Epithelial cell of prostate (primary cell): Measurements from ENCODE around the gene CDK4.

ENCODE experiments used
- DNase-seq: peaks from one replicate; pipeline ENCODE4 v3.0.0-alpha.2; 2011; ENCODE audit warnings: low read depth, low spot score
- H3K27ac ChIP-seq: fragments of 450-650 bp; 2 replicates; pipeline ENCODE4 v1.5.1; 2017; ENCODE audit warnings: mild to moderate bottlenecking

CDK4 gene

DNA sequence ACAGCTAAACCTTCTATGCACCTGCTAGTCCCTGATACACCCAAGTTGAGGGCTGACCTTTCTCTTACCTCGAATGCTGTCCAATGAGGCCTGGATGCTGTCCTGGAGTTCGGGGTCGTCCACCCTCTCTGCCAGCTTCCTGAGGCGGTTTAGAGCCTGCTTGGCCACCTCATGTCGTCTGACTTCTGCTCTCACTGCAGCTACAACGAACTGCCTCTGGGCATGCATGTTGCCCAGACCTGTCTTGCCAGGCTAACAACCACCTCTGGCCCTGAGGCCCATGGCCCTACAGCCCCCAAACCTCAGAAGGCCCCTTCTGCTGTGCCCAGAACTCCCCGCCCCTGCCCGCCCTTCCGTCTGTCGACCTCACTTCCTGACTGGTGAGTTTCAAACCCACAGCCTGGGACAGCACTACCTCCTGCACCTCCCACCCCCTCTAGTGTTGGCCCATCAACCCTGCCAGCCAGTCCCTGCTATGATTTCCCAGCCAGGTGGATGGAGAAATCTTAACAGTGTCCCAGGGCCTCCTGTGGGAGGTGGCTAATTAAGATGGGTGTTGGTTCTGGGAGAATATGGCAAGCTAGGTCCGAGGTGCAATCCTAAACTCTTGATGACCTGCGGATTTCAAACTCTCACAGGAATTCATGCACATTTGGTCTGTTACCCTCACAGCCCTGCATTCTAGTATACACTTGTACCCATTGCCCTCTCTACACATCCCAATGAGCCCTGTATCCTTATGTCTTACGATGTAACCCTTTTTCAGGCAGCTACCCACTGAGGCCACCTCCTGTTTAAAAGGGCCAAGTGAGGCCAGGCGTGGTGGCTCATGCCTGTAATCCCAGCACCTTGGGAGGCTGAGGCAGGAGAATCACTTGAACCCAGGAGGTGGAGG, 10.0 kb downstream of the CDK4 start:
- no peak overlapping the region for H3K27ac ChIP-seq
- no peak for DNase-seq

GRCh38 chr12:57741413-57741789, 10.7 kb downstream of the CDK4 start:
- H3K27ac ChIP-seq = no peak overlapping the region
- no peak for DNase-seq

DNA sequence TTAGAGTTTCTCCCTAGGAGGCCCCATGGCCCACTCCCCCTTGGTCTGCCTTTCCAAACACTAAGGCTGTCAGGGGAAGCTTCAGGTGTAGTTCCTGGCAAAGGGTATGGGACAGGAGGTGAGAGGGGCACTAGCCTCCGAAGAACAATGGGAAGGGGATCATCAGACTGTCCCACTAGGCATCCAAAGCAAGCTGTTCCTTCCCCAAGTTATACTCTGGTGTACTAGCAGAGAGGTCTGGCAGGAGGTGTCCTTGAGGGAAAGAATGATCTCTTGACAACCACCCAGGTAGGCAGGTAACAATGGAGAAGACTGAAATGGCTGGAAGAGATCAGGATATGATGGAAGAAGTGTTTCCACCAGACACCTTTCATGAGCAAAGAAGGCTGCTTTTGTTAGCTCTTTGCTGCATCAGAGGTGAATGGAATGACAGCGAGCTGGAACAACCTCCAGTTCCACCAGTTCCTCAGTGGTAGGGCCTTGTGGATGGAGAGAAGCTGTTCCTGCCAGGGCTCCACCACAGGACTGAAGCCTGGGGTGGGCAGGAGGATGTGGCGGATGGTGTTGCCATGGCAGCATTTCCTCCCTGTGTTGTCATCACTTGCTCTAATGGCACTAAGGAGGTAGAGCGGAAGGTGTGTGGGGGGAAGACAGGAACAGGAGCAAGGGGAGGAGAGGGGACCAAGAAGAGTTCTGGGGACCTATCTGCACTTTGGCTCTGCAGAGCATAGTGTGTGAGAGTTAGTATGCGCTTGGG, 11.3 kb downstream of the CDK4 start:
- H3K27ac ChIP-seq = no peak overlapping the region
- no peak for DNase-seq

GRCh38 chr12:57739914-57740538, 12.1 kb downstream of the CDK4 start:
- DNase-seq = no peak
- no peak overlapping the region for H3K27ac ChIP-seq

GRCh38 chr12:57739387-57739786, 12.7 kb downstream of the CDK4 start:
- H3K27ac ChIP-seq = no peak overlapping the region
- no peak for DNase-seq

DNA sequence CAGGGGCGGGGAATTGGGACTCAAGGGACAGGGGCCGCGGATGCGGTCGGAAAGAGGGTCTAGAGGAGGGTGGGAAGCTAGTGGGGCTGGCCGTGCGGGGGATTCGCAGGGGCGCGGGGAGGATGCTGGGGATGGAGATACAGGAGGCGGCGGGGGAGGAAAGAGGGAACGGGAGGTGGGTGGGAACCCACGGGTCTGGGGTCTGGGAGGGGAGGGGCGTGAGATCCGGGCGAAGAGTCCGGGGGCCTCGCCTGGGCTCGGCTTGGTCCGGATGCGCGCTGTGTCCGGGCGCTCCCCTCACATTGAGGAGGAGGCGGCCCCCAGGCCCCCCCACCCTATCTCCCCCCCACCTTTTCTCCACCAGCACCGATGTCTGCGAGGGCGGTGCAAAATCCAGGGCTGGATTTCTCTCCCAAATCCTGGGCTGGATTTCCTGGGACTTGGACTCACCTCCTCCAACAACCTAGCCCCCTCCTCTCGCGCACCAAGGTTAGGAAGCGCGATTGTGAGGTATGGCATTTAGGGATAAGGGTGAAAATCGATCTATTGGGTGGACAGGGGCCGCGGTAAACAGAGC, 13.4 kb downstream of the CDK4 start, which contains the start of gene AGAP2:
Gene AGAP2, minus strand, starts transcription at position 82 of the 577 bp plus-strand sequence. CDS start 496 bp downstream, outside the sequence.
- no peak for DNase-seq
- H3K27ac ChIP-seq = no peak within 1 kb of the TSS

DNA sequence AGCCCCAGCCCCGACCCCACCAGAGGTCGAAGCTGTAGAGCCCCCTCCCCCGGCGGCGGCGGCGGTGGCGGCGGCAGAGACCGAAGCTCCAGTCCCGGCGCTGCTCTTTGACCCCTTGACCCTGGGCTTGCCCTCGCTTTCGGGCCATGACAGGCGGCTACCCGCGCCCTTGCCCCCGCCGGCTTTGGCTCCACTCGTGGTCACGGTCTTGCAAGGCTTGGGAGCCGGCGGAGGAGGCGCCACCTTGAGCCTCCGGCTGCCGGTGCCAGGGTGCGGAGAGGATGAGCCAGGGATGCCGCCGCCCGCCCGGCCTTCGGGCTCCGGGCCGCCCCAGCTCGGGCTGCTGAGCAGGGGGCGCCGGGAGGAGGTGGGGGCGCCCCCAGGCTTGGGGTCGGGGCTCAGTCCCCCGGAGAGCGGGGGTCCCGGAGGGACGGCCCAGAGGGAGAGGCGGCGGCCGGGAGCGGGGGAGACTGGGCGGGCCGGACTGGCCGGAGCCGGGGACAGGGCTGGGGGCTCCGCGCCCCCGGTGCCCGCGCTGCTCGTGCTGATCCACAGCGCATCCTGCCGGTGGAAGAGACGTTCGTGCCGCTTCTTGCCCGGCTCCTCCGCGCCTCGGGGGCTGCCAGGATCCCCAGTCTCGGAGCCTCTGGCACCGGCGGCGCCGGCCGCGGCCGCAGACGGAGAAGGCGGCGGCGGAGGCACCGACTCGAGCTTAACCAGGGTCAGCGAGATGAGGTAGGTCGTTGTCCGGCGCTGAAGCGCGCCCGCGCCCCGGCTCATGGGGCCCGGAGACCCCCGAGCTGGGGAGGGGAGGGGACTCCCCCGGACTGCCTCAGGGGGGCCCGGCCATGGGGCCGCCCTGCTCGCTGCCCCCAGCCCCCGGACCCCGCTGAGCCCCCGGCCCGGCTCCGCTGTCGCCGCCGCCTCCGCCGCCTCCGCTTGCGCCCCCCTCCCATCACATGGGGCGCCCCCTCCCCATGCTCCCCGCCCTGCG, 14.3 kb downstream of the CDK4 start:
- H3K27ac ChIP-seq = no peak overlapping the region
- no peak for DNase-seq

DNA sequence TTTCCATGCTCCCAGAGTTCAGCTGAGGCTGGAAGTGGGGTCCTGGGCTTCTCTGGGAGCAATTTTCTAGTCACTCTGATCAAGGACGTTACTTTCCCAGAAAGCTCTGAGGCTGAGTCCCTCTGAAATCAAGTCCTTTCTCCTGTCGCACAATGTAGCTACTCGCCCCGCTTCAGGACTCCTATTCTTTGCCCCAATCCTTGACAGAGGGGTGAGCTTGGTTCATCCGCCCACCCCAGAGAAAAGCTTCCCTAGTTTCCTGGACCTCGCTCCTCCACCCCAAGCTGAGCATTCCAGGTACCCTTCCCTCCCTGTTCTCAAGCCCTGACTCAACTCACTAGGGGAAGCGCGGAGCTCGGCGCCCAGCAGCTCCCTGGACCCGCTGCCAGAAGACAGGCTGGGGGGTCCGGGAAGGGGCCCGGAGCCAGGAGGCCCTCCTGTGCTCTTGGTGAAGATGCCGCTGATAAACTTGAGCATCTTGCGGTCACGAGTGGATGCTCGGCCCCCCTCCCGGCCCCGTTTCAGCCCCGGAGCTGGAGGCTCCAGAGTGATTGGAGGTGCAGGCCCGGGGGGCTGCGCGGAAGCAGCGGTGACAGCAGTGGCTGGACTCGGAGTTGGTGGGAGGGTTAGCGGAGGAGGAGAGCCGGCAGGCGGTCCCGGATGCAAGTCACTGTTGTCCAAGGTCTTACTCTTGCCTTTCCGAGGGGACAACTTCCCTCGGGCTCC, 15.2 kb downstream of the CDK4 start:
- no peak overlapping the region for H3K27ac ChIP-seq
- no peak for DNase-seq

- no peak for DNase-seq
- H3K27ac ChIP-seq = no peak overlapping the region
Measured at GRCh38 chr12:57735952-57736740, 16.0 kb downstream of the CDK4 start.

DNA sequence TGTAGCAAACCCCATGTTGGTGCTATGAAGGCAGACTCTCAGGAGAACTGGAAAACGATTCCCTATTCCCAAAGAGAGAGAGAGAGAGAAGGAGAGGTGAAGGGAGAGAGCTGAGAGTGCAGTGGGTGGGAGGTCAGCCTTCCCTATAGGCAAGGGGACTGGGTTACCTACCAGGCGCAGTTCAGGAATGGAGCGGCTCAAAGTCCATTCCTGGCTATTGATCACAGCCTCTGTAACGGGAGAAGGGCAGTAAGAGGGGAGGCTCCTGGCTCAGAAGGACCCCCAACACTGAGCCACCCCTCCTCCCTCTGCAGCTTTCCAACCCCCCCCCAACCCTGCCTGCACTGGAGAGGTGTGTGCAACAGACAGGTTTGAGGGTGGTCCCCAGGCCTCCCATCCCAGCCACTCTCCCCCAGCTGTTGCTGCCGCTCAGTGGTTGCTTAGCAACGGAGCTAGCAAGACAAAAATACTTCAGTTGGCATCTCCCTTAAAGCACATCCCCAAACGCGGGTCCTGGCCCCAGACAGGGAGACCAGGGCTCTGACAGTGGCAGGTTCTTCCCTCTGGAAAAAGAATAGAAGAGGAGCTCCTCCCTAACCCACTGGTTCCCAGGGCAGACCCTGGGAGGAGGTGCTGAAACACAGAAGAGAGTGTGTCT, 16.8 kb downstream of the CDK4 start:
- DNase-seq = no peak
- no peak overlapping the region for H3K27ac ChIP-seq

GRCh38 chr12:57734591-57734990, 17.5 kb downstream of the CDK4 start:
- DNase-seq = no peak
- no peak overlapping the region for H3K27ac ChIP-seq

GRCh38 chr12:57733928-57734327, 18.2 kb downstream of the CDK4 start:
- DNase-seq = no peak
- no peak overlapping the region for H3K27ac ChIP-seq

- DNase-seq = no peak
- no peak overlapping the region for H3K27ac ChIP-seq
Measured at GRCh38 chr12:57732726-57733593, 19.1 kb downstream of the CDK4 start.

DNA sequence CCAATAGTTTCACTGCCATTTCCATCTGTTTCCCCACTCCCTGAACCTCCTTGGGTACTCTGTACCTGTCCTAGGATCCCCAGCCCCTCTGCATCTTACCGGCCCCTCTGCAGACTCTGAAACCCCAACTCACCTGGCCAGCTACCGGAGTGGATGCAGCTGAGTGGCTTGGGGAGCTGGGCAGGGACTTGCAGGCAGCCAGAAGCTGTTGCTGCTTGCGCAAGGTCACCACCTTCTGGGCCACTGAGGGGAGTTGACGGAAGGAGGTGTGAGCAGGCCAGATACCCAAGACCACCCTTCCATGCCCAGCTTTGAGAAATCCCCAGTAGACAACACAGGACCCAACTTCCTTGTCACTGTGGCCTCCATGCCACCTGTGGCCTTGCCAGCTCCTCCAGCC, 19.8 kb downstream of the CDK4 start:
- H3K27ac ChIP-seq = no peak overlapping the region
- no peak for DNase-seq

- DNase-seq = no peak
- no peak overlapping the region for H3K27ac ChIP-seq
Measured at GRCh38 chr12:57731411-57732080, 20.6 kb downstream of the CDK4 start.
